ENCODE data around the gene ATP8B4.

ATP8B4 gene

DNA sequence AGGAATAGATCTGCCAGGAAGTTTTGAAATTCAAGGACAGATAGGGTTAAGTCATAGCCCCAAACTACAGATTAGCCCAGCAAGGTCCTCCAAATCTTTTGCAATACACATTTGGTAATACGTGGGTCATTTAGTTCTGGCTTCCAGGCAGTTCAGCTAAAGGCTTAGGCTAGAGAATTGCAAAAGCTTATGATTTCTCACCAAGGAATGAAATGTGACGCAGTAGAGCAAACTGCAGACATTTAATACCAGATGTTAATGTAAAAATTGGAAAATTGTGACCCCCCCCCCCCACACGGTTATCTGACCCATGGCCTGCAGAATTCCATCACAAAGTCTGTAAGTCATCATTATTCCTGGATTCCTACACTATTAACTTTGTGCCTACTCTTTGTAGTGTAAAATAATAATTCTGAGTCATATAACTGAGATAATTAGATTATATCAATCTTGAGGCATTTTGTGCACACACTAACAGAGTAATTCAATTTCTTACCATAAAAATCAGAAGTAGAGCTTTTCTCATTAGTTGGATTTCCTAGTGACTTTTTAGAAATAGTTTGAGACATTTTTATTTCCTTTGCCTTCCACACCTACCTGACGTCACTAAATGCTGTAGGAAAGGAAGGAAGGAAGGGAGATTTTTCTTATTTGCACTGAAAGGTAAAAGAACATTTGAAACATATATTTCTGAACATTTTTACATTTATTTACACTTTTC, 263.0 kb downstream of the ATP8B4 start:
- Histone ChIP-seq H3K9ac (ENCODE audit: low read length) (no peak overlapping the region), H3K4me1 (ENCODE audit: insufficient read depth, low read length, severe bottlenecking) (no peaks in the 10 kb centered on the region)
- no peak for TF ChIP-seq EZH2 (IDR thresholded peaks at IDR 0.05; ENCODE audit: borderline replicate concordance, low read length)
- TF ChIP-seq, protein P1, sequence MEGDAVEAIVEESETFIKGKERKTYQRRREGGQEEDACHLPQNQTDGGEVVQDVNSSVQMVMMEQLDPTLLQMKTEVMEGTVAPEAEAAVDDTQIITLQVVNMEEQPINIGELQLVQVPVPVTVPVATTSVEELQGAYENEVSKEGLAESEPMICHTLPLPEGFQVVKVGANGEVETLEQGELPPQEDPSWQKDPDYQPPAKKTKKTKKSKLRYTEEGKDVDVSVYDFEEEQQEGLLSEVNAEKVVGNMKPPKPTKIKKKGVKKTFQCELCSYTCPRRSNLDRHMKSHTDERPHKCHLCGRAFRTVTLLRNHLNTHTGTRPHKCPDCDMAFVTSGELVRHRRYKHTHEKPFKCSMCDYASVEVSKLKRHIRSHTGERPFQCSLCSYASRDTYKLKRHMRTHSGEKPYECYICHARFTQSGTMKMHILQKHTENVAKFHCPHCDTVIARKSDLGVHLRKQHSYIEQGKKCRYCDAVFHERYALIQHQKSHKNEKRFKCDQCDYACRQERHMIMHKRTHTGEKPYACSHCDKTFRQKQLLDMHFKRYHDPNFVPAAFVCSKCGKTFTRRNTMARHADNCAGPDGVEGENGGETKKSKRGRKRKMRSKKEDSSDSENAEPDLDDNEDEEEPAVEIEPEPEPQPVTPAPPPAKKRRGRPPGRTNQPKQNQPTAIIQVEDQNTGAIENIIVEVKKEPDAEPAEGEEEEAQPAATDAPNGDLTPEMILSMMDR (IDR thresholded peaks at IDR 0.05; ENCODE audit: low read length): no peak

DNA sequence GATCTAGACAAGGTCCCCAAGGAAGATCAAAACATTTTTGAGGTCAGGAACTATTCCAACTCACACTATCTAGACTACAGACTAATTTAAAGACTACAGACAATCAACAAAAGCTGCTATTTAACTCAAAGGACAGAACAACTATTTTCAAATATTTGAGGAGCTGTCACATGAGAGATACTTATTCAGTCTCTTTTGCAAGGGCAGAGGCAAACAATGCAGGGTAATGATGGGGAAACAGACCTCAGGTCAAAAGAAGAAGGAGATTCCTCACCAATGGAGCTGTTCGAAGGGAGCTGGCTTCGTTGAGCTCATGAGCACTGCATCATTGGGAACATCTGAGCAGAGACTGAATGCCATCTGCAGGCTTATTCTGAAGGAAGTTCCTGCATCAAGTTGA, 266.3 kb downstream of the ATP8B4 start:
- no peaks in the 10 kb centered on the region for H3K9me3 ChIP-seq (ENCODE audit: low read length)
- no peaks in the 10 kb centered on the region for H3F3A ChIP-seq (ENCODE audit: insufficient read depth, low read length)
- H4K20me1 ChIP-seq (ENCODE audit: insufficient read depth, low read length): no peaks in the 10 kb centered on the region
- H3K4me1 ChIP-seq (ENCODE audit: insufficient read depth, low read length, severe bottlenecking): no peaks in the 10 kb centered on the region
- H3K4me3 ChIP-seq (ENCODE audit: low read depth, low read length, poor library complexity, severe bottlenecking): no peak overlapping the region
- no peaks in the 10 kb centered on the region for H3K79me2 ChIP-seq (ENCODE audit: insufficient read depth, low read length)
- H3K4me2 ChIP-seq (ENCODE audit: low read length): no peak overlapping the region
- no peak for TF ChIP-seq EZH2 (IDR thresholded peaks at IDR 0.05; ENCODE audit: borderline replicate concordance, low read length)
- TF ChIP-seq, protein P1 (IDR thresholded peaks at IDR 0.05; ENCODE audit: low read length): no peak
- H3K27me3 ChIP-seq (ENCODE audit: insufficient read depth, low read length): no peaks in the 10 kb centered on the region
- no peaks in the 10 kb centered on the region for H3K9me2 ChIP-seq (ENCODE audit: low read depth, low read length)
- H3K9ac ChIP-seq (ENCODE audit: low read length): no peak overlapping the region
- no peak overlapping the region for H3K27ac ChIP-seq (ENCODE audit: low read depth, low read length, poor library complexity, severe bottlenecking)
- no peaks in the 10 kb centered on the region for H3K36me3 ChIP-seq (ENCODE audit: insufficient read depth, low read length)
- no peak overlapping the region for H2AFZ ChIP-seq (ENCODE audit: low read length)

More for the DNA sequence above, 263.0 kb downstream of the ATP8B4 start:
- no peak overlapping the region for H3K27ac ChIP-seq (ENCODE audit: low read depth, low read length, poor library complexity, severe bottlenecking)
- no peaks in the 10 kb centered on the region for H3K9me3 ChIP-seq (ENCODE audit: low read length)
- no peak overlapping the region for H2AFZ ChIP-seq (ENCODE audit: low read length)
- H3F3A ChIP-seq (ENCODE audit: insufficient read depth, low read length): no peaks in the 10 kb centered on the region
- H3K27me3 ChIP-seq (ENCODE audit: insufficient read depth, low read length): no peaks in the 10 kb centered on the region
- H3K9me2 ChIP-seq (ENCODE audit: low read depth, low read length): no peaks in the 10 kb centered on the region
- no peak overlapping the region for H3K4me2 ChIP-seq (ENCODE audit: low read length)
- H3K4me3 ChIP-seq (ENCODE audit: low read depth, low read length, poor library complexity, severe bottlenecking): no peak overlapping the region
- no peaks in the 10 kb centered on the region for H3K79me2 ChIP-seq (ENCODE audit: insufficient read depth, low read length)
- no peaks in the 10 kb centered on the region for H3K36me3 ChIP-seq (ENCODE audit: insufficient read depth, low read length)
- H4K20me1 ChIP-seq (ENCODE audit: insufficient read depth, low read length): no peaks in the 10 kb centered on the region

DNA sequence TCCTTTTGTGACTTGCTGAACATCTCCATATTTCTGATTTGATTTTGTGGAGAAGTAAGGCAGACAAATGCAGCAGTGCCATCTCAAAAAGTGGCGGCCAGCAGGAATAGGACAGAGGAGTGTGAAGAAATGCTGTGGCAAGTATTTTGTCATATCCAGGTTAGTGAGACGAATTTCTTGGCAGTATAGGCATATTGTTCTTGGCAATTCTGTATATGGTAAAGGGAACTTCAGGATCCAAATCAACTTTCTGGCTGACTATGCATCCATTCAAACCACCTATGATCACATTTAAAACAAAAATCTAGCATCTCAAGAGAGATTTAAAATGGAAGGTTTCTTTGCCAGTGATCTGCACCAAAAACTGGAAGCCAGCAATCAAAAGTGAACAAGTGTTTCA, 270.2 kb downstream of the ATP8B4 start:
- Histone ChIP-seq H4K20me1 (ENCODE audit: insufficient read depth, low read length) (no peaks in the 10 kb centered on the region), H3F3A (ENCODE audit: insufficient read depth, low read length) (no peaks in the 10 kb centered on the region), H3K36me3 (ENCODE audit: insufficient read depth, low read length) (no peaks in the 10 kb centered on the region), H3K9me3 (ENCODE audit: low read length) (no peaks in the 10 kb centered on the region), H3K79me2 (ENCODE audit: insufficient read depth, low read length) (no peaks in the 10 kb centered on the region), H3K9ac (ENCODE audit: low read length) (no peak overlapping the region), H3K4me1 (ENCODE audit: insufficient read depth, low read length, severe bottlenecking) (no peaks in the 10 kb centered on the region), H3K4me2 (ENCODE audit: low read length) (no peak overlapping the region), H3K27ac (ENCODE audit: low read depth, low read length, poor library complexity, severe bottlenecking) (no peak overlapping the region), H2AFZ (ENCODE audit: low read length) (no peak overlapping the region), H3K27me3 (ENCODE audit: insufficient read depth, low read length) (no peaks in the 10 kb centered on the region), H3K4me3 (ENCODE audit: low read depth, low read length, poor library complexity, severe bottlenecking) (no peak overlapping the region), H3K9me2 (ENCODE audit: low read depth, low read length) (no peaks in the 10 kb centered on the region)
- TF ChIP-seq, protein P1 (IDR thresholded peaks at IDR 0.05; ENCODE audit: low read length): no peak
- TF ChIP-seq EZH2 (IDR thresholded peaks at IDR 0.05; ENCODE audit: borderline replicate concordance, low read length): no peak
